ENCODE measurements around the gene CEP68.

DNA sequence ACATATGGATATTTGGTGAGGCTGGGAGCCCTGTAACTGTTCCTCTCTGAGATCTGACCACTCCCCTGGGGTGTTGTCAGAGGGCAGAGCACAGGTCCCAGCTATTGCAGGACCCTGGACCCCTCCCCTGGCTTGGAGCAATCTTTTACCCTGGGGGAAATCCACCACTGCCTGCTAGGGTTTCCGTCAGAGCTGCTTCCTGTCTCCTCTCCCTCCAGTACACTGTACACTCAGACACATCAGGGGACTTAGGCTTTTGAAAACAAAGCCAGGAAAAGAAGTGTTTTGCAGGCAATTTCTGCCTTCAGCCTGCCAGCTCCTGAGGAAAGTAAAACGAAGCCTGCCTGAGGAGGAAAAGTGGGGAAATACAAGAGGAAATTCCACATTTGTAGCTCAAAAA lies 13.2 kb upstream of the CEP68 start:
- TF ChIP-seq, protein P1, sequence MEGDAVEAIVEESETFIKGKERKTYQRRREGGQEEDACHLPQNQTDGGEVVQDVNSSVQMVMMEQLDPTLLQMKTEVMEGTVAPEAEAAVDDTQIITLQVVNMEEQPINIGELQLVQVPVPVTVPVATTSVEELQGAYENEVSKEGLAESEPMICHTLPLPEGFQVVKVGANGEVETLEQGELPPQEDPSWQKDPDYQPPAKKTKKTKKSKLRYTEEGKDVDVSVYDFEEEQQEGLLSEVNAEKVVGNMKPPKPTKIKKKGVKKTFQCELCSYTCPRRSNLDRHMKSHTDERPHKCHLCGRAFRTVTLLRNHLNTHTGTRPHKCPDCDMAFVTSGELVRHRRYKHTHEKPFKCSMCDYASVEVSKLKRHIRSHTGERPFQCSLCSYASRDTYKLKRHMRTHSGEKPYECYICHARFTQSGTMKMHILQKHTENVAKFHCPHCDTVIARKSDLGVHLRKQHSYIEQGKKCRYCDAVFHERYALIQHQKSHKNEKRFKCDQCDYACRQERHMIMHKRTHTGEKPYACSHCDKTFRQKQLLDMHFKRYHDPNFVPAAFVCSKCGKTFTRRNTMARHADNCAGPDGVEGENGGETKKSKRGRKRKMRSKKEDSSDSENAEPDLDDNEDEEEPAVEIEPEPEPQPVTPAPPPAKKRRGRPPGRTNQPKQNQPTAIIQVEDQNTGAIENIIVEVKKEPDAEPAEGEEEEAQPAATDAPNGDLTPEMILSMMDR (IDR thresholded peaks at IDR 0.05; ENCODE audit: poor library complexity, severe bottlenecking): no peak
- no peak for TF ChIP-seq RAD21 (conservative IDR thresholded peaks at IDR 0.05)

Measured in neural cell (in vitro differentiated cells).